ENCODE results near the gene MRPL36.

Gene MRPL36

GRCh38 chr5:1750469-1750868 lies 49.2 kb downstream of the MRPL36 start:
- Histone ChIP-seq H2AFZ (ENCODE audit: low read length) (no peak overlapping the region), H3F3A (ENCODE audit: insufficient read depth, low read length) (no peaks in the 10 kb centered on the region), H3K4me1 (ENCODE audit: low read length) (no peaks in the 10 kb centered on the region), H3K9me3 (replicated peaks; ENCODE audit: insufficient read depth, low read length) (no peaks in the 10 kb centered on the region), H3K9me2 (replicated peaks; ENCODE audit: insufficient read depth, low read length) (no peaks in the 10 kb centered on the region), H3K36me3 (replicated peaks; ENCODE audit: insufficient read depth, low read length) (no peaks in the 10 kb centered on the region), H3K4me3 (ENCODE audit: low read length) (no peak overlapping the region), H3K27me3 (replicated peaks; ENCODE audit: insufficient read depth, low read length) (peaks cover 89% of the 10 kb centered on the region), H4K20me1 (ENCODE audit: insufficient read depth, low read length) (no peaks in the 10 kb centered on the region), H3K27ac (ENCODE audit: low read length) (no peak overlapping the region), H3K4me2 (ENCODE audit: low read depth, low read length) (no peak overlapping the region), H3K9ac (ENCODE audit: low read length) (no peak overlapping the region), H3K79me2 (ENCODE audit: low read length) (no peaks in the 10 kb centered on the region)
- DNase-seq: no peak
- no peak for TF ChIP-seq EZH2phosphoT487 (IDR thresholded peaks at IDR 0.05; ENCODE audit: low read length)
- TF ChIP-seq, protein P1, sequence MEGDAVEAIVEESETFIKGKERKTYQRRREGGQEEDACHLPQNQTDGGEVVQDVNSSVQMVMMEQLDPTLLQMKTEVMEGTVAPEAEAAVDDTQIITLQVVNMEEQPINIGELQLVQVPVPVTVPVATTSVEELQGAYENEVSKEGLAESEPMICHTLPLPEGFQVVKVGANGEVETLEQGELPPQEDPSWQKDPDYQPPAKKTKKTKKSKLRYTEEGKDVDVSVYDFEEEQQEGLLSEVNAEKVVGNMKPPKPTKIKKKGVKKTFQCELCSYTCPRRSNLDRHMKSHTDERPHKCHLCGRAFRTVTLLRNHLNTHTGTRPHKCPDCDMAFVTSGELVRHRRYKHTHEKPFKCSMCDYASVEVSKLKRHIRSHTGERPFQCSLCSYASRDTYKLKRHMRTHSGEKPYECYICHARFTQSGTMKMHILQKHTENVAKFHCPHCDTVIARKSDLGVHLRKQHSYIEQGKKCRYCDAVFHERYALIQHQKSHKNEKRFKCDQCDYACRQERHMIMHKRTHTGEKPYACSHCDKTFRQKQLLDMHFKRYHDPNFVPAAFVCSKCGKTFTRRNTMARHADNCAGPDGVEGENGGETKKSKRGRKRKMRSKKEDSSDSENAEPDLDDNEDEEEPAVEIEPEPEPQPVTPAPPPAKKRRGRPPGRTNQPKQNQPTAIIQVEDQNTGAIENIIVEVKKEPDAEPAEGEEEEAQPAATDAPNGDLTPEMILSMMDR (IDR thresholded peaks at IDR 0.05; ENCODE audit: low read length): no peak
- no peak for TF ChIP-seq EZH2 (optimal IDR thresholded peaks at IDR 0.05; ENCODE audit: low read depth, low read length)

- Histone ChIP-seq H3K36me3 (replicated peaks; ENCODE audit: insufficient read depth, low read length) (no peaks in the 10 kb centered on the region), H3K4me1 (ENCODE audit: low read length) (no peaks in the 10 kb centered on the region), H4K20me1 (ENCODE audit: insufficient read depth, low read length) (no peaks in the 10 kb centered on the region), H3F3A (ENCODE audit: insufficient read depth, low read length) (no peaks in the 10 kb centered on the region), H3K4me2 (ENCODE audit: low read depth, low read length) (no peak overlapping the region), H3K27me3 (replicated peaks; ENCODE audit: insufficient read depth, low read length) (peaks cover 93% of the 10 kb centered on the region), H3K79me2 (ENCODE audit: low read length) (no peaks in the 10 kb centered on the region), H3K9ac (ENCODE audit: low read length) (no peak overlapping the region), H3K9me3 (replicated peaks; ENCODE audit: insufficient read depth, low read length) (no peaks in the 10 kb centered on the region), H3K4me3 (ENCODE audit: low read length) (no peak overlapping the region), H3K27ac (ENCODE audit: low read length) (no peak overlapping the region), H2AFZ (ENCODE audit: low read length) (no peak overlapping the region), H3K9me2 (replicated peaks; ENCODE audit: insufficient read depth, low read length) (no peaks in the 10 kb centered on the region)
- no peak for DNase-seq
- TF ChIP-seq EZH2phosphoT487 (IDR thresholded peaks at IDR 0.05; ENCODE audit: low read length) (no peak), EZH2 (optimal IDR thresholded peaks at IDR 0.05; ENCODE audit: low read depth, low read length) (no peak)
- TF ChIP-seq, protein P1 (IDR thresholded peaks at IDR 0.05; ENCODE audit: low read length): no peak
Observed at GRCh38 chr5:1749346-1750124, 50.1 kb downstream of the MRPL36 start.

- Histone ChIP-seq H2AFZ (ENCODE audit: low read length) (no peak overlapping the region), H3K9me2 (replicated peaks; ENCODE audit: insufficient read depth, low read length) (no peaks in the 10 kb centered on the region), H3K4me3 (ENCODE audit: low read length) (no peak overlapping the region), H3F3A (ENCODE audit: insufficient read depth, low read length) (no peaks in the 10 kb centered on the region), H3K27ac (ENCODE audit: low read length) (no peak overlapping the region), H3K36me3 (replicated peaks; ENCODE audit: insufficient read depth, low read length) (no peaks in the 10 kb centered on the region), H3K9me3 (replicated peaks; ENCODE audit: insufficient read depth, low read length) (no peaks in the 10 kb centered on the region), H4K20me1 (ENCODE audit: insufficient read depth, low read length) (no peaks in the 10 kb centered on the region), H3K4me1 (ENCODE audit: low read length) (no peaks in the 10 kb centered on the region), H3K9ac (ENCODE audit: low read length) (no peak overlapping the region), H3K79me2 (ENCODE audit: low read length) (no peaks in the 10 kb centered on the region), H3K4me2 (ENCODE audit: low read depth, low read length) (no peak overlapping the region), H3K27me3 (replicated peaks; ENCODE audit: insufficient read depth, low read length) (peaks cover 95% of the 10 kb centered on the region)
- DNase-seq: no peak
- TF ChIP-seq EZH2phosphoT487 (IDR thresholded peaks at IDR 0.05; ENCODE audit: low read length): no peak
- TF ChIP-seq, protein P1 (IDR thresholded peaks at IDR 0.05; ENCODE audit: low read length): no peak
- no peak for TF ChIP-seq EZH2 (optimal IDR thresholded peaks at IDR 0.05; ENCODE audit: low read depth, low read length)
Observed at GRCh38 chr5:1748845-1749244, 50.8 kb downstream of the MRPL36 start.
